Esophagus (tissue), 2 donors: ENCODE measurements around the gene SPEN. TPM values are rescaled to one million over a fixed set of nuclear protein-coding genes. Genes with fewer than 3 reads are reported as not detected.

Source experiments
- H3K27ac ChIP-seq, 2 donors: one replicate each; pipeline ENCODE4 v1.5.1; 2013; ENCODE audit warnings: low read depth in 2 of 2, mild to moderate bottlenecking in 2 of 2, inconsistent platforms in 1 of 2, low read length in 1 of 2, moderate library complexity in 1 of 2
- H3K27me3 ChIP-seq, 2 donors: one replicate each; pipeline ENCODE4 v1.6.1; 2013; ENCODE audit warnings: low read length in 2 of 2, control low read depth in 1 of 2, mild to moderate bottlenecking in 1 of 2; ENCODE audit not compliant: insufficient read depth in 2 of 2, control insufficient read depth in 1 of 2
- H3K36me3 ChIP-seq, 2 donors: one replicate each; pipeline ENCODE4 v1.6.1; 2013; ENCODE audit warnings: low read length in 1 of 2; ENCODE audit not compliant: control insufficient read depth in 2 of 2, insufficient read depth in 2 of 2
- H3K4me1 ChIP-seq, 2 donors: one replicate each; pipeline ENCODE4 v1.6.1; 2013; ENCODE audit warnings: low read length in 1 of 2; ENCODE audit not compliant: control insufficient read depth in 2 of 2, insufficient read depth in 2 of 2
- H3K4me3 ChIP-seq, 2 donors: one replicate each; pipeline ENCODE4 v1.5.1; 2013; ENCODE audit warnings: low read length in 2 of 2, mild to moderate bottlenecking in 2 of 2, low read depth in 1 of 2, moderate library complexity in 1 of 2
- H3K9me3 ChIP-seq, 2 donors: one replicate each; pipeline ENCODE4 v1.6.1; 2013; ENCODE audit warnings: mild to moderate bottlenecking in 2 of 2, low read depth in 1 of 2, low read length in 1 of 2, moderate library complexity in 1 of 2; ENCODE audit not compliant: control insufficient read depth in 2 of 2, insufficient read depth in 1 of 2
- WGBS, 2 donors: extraction: QIAGEN DNeasy Blood & Tissue Kit; methylation state at CpG; one replicate each; pipeline ENCODE4 v1.1.7; 2013; 5-methylcytosine and 5-hydroxymethylcytosine counted together
- polyA plus RNA-seq, 2 donors: library from polyadenylated mRNA; stranded (reverse); fragments of 200-250 nt; gene quantifications; one replicate each; pipeline ENCODE4 v1.2.3, GENCODE V29; 2013
- donor health status: healthy with polysubstance abuse.
- donor health status: Bipolar disorder and iron deficiency.

Gene SPEN
- polyA plus RNA-seq, 2 donors, result 14.4 to 15.3 TPM

- H3K9me3 ChIP-seq, result no peaks in the 10 kb centered on the region
- no peaks in the 10 kb centered on the region for H3K27me3 ChIP-seq
- H3K27ac ChIP-seq, result no peak overlapping the region
- no peak overlapping the region for H3K4me3 ChIP-seq
- WGBS, 2 donors, result 21 to 27% methylated on average over 1 of the region's 1 CpG
- H3K4me1 ChIP-seq, result no peaks in the 10 kb centered on the region
- no peaks in the 10 kb centered on the region for H3K36me3 ChIP-seq
These were observed 135.8 kb downstream of the SPEN start for GRCh38 chr1:15983275-15983674.

GRCh38 chr1:15985611-15986297, 138.2 kb downstream of the SPEN start:
- no peaks in the 10 kb centered on the region for H3K27me3 ChIP-seq
- WGBS, 2 donors, result 47 to 56% methylated on average over 5 of the region's 5 CpGs
- no peak overlapping the region for H3K4me3 ChIP-seq
- no peak overlapping the region for H3K27ac ChIP-seq
- no peaks in the 10 kb centered on the region for H3K36me3 ChIP-seq
- no peaks in the 10 kb centered on the region for H3K4me1 ChIP-seq
- H3K9me3 ChIP-seq, result no peaks in the 10 kb centered on the region

DNA sequence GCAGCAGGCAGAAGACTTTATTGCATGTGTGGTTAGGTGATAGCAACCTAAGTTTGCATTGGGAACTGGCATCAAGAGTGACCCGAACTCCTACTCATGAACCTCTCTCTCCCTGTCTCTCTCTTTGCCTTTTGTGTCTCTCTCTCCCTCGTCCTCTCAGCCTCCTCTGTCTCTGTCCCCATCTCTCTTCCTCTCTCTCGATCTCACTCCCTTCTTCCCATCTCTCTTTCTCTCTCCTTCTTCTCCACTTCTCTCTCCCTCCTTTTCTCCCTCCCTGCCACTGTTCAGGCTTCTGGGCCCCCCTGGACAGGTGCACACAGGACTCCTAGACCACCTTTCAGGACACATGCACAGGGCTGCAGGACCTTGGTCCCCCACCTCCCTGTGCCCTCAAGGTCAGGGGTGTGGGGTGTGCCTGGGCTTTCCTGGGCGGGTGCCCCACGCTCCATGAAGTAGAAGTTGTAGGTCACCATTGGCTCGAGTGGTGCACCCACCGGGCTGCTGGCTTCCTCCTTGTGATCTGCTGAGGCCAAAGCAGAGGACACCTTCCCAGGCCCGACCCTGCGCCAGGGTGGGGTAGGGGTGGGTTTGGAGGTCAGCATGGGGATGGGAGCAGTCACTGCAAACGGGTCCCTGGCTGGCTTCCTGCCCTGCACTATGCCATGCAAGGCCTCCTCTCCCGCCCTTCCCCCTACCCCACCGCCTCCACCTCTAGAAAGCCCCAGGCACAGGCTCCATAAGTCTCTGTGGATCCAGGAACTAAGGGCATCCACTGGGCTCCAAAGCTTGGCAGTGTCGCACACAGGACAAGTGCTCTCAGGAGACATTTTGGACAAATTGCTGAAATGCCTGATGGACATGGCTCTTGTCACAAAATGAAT, 141.6 kb downstream of the SPEN start:
- no peaks in the 10 kb centered on the region for H3K27me3 ChIP-seq
- no peaks in the 10 kb centered on the region for H3K36me3 ChIP-seq
- WGBS, 2 donors, result 87 to 88% methylated on average over 12 to 13 of the region's 13 CpGs

GRCh38 chr1:15989776-15990175, 142.3 kb downstream of the SPEN start:
- no peaks in the 10 kb centered on the region for H3K4me1 ChIP-seq
- no peaks in the 10 kb centered on the region for H3K9me3 ChIP-seq
- no peaks in the 10 kb centered on the region for H3K36me3 ChIP-seq
- no peaks in the 10 kb centered on the region for H3K27me3 ChIP-seq
- no peak overlapping the region for H3K4me3 ChIP-seq
- H3K27ac ChIP-seq, result no peak overlapping the region
- WGBS, 2 donors, result 64 to 70% methylated on average over 9 of the region's 9 CpGs

More for the DNA sequence above, 141.6 kb downstream of the SPEN start:
- H3K27ac ChIP-seq, result no peak overlapping the region
- no peaks in the 10 kb centered on the region for H3K9me3 ChIP-seq
- H3K4me3 ChIP-seq, result no peak overlapping the region
- H3K4me1 ChIP-seq, result no peaks in the 10 kb centered on the region

Other genes starting within 250 kb of the SPEN start
- gene DDI2, start 230.2 kb upstream of the SPEN start, polyA plus RNA-seq, result 10 to 100 TPM in 1 of 2 donors, 1 to 10 TPM in 1; 9.6 to 15.3 TPM
- gene PLEKHM2, start 163.4 kb upstream of the SPEN start, polyA plus RNA-seq, result 10 to 100 TPM; 34.5 to 40.7 TPM
- gene SLC25A34, start 111.4 kb upstream of the SPEN start, polyA plus RNA-seq, result 1 to 10 TPM in 1 of 2 donors, under 1 TPM in 1; 0.46 to 2.7 TPM
- gene TMEM82, start 105.2 kb upstream of the SPEN start, polyA plus RNA-seq, result not detected
- gene FBLIM1, start 88.9 kb upstream of the SPEN start, polyA plus RNA-seq, result 10 to 100 TPM; 17.7 to 20.5 TPM
- 1 to 10 TPM; 1.9 to 2.0 TPM for gene UQCRHL, start 40.1 kb upstream of the SPEN start, polyA plus RNA-seq
- 10 to 100 TPM; 27.8 to 41.7 TPM for gene ZBTB17, start 128.4 kb downstream of the SPEN start, polyA plus RNA-seq
- not detected for gene SRARP, start 156.5 kb downstream of the SPEN start, polyA plus RNA-seq
- gene HSPB7, start 170.3 kb downstream of the SPEN start, polyA plus RNA-seq, result 10 to 100 TPM in 1 of 2 donors, 1 to 10 TPM in 1; 6.6 to 21.7 TPM
- under 1 TPM; 0.04 to 0.06 TPM for gene CLCNKA, start 174.3 kb downstream of the SPEN start, polyA plus RNA-seq
- under 1 TPM in 1 of 2 donors, not detected in 1; 0.06 TPM for gene CLCNKB, start 196.1 kb downstream of the SPEN start, polyA plus RNA-seq
- under 1 TPM; 0.38 to 0.45 TPM for gene FAM131C, start 225.9 kb downstream of the SPEN start, polyA plus RNA-seq